GM21423 (cell line): ENCODE measurements around the gene RDH14.
A peak's percentile ranks its signal among the peaks of the same experiment; 100 is the strongest.

Experiments used
- ATAC-seq: cut with Tn5 transposase; IDR thresholded peaks from one replicate; pipeline ENCODE4 v1.9.1; 2021; ENCODE audit warnings: mild to moderate bottlenecking, moderate library complexity; ENCODE audit not compliant: unreplicated experiment

The RDH14 gene

GRCh38 chr2:18566145-18566769 lies 5.8 kb upstream of the RDH14 start:
- ATAC-seq, result no peak

DNA sequence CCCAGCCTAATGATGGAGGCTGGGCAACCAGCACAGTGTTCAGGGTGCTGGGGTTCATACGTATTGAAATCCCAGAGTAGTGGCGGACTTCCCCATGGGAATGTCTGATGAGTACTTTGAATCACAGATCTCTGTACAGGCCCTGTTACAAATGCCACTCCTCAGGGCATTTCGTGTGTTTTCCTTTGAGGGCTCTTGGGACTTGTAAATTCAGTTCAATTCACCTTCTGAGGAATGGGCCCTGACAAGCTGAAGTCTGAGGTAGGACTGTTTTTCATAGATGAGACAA lies 288 bp upstream of the RDH14 start:
- no peak for ATAC-seq

- peak; percentile 0 for ATAC-seq
Observed at GRCh38 chr2:18559531-18560030, 872 bp downstream of the RDH14 start.

GRCh38 chr2:18558458-18558857 lies 2.0 kb downstream of the RDH14 start:
- no peak for ATAC-seq

GRCh38 chr2:18557121-18557520 lies 3.3 kb downstream of the RDH14 start:
- no peak for ATAC-seq

DNA sequence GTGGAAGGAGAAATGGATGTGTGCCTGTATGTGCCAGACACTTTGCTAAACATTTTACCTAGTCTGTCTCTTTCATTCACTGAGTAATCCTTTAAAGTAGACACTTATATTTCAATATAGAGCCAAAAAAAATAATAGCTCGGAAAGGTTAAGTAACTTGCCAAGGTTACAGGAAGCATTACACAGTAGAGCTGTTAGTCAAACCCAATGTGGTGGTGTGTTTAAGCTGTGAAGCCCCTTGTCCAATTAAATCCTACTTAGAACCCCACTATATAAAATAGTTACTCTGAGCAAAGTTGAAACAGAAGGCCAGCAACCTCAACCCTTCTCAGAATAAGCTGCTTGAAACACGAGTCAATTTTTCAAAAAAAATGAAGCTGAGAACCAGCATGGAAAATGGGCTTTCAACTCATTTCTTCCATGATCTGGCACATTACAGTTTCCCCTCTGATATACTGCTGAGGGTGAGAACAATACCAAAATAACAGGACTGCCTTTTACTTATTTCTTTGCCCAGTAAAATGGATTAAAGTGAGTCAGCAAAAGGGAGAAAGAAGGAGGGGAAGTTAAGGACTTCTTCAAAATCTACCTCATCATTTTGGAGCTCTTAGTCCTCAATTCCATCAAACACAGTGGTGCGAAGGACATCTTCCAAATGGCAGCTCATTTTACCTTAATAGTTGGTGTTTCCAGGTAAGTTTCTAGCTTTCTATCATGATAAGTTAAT lies 7.9 kb downstream of the RDH14 start:
- ATAC-seq, result no peak

DNA sequence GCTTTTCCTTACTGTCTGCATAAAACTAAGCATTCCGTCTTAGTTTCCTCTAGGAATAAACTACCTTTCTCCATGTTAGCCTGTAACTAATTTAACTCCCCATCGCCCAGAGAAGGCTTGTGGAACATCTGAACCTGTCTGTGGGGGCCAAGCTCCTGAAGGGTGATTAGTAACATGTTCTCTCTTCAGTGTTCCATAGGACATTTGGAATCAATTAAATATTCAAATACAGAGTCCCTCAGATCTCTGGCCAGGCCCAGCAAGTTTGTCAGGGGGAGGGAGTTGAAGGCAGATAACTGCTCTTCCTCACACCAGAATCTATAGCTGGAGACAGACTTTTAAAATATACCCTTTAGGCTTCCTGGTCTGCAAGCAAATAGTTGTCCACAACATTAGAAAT lies 8.8 kb downstream of the RDH14 start:
- no peak for ATAC-seq

DNA sequence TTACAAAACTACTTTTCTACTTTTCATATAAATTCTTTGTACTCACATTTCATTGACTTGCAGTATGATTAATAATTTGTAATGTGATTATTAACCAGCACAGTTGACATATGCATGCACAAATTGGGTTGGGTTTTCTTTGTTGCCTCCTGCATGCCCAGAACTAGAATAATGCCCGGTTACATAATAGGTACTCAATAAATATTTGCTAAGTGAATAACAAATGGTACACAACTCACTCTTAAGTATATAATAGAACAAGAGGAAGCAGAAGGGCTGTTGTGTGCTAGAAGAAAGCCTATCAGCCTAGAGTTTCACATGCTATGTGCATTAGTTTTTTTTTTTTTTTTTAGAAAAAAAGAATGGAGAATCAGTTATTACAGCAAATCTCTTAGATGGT lies 9.3 kb downstream of the RDH14 start:
- ATAC-seq, result no peak

DNA sequence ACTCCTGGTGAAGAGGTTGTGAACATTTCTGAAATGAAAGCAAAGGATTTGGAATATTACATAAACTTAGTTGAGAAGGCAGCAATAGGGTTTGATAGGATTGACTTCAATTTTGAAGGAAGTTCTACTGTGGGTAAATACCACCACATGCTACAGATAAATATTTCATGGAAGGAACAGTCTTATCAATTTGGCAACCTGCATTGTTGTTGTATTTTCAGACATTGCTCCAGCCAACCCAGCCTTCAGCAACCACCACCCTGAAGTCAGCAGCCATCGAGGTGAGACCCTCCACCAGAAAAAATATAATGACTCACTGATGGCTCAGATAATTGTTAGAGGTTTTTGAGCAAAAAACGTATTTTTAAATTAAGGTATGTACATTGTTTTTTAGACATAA lies 10.0 kb downstream of the RDH14 start:
- no peak for ATAC-seq

DNA sequence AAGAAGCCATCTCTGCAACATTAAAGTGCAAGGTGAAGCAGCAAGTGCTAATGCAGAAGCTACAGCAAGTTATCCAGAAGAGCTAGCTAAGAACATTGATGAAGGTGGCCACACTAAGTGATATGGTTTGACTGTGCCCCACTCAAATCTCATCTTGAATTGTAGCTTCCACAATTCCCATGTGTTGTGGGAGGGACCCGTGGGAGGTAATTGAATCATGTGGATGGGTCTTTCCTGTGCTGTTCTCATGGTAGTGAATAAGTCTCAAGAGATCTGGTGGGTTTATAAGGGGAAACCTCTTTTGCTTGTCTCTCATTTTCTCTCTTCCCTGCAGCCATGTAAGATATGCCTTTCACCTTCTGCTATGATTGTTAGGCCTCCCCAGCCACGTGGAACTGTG lies 11.4 kb downstream of the RDH14 start:
- no peak for ATAC-seq

DNA sequence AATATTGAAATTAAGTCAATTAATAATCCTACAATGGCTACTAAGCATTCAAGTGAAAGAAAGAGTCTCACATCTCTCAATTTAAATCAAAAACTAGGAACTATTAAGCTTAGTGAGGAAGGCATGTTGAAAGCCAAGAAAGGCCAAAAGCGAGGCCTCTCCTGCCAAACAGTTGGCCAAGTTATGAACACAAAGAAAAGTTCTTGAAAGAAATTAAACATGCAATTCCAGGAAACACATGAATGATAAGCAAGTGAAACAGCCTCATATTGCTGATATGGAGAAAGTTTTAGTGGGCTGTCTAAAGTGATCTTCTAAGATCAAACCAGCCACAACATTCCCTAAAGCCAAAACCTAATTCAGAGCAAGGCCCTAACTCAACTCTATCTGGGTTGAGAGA lies 11.8 kb downstream of the RDH14 start:
- no peak for ATAC-seq

GRCh38 chr2:18546567-18546966 lies 13.9 kb downstream of the RDH14 start:
- ATAC-seq, result peak; percentile 57

GRCh38 chr2:18545384-18545783 lies 15.1 kb downstream of the RDH14 start:
- ATAC-seq, result no peak

GRCh38 chr2:18544171-18544570 lies 16.3 kb downstream of the RDH14 start:
- ATAC-seq, result no peak

- peak; percentile 50 for ATAC-seq
Observed at GRCh38 chr2:18540872-18541271, 19.6 kb downstream of the RDH14 start.

DNA sequence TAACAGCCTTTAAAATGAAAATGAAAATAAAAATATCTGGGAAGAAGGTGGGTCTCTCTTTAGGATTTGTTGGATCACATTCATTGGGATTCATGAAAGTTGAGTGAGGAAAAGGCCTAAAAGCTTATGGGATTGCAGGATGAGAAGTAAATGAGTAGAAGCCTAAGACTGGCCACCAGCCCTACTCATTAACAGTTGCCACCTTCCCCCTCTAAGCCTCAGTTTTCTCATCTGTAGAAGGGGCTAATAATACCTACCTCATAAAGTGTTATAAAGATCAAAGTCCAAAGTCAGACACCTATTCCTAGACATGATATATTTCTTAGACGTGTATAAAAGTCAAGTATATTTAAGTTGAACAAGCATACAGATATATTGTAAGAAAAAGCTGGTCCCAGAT lies 23.8 kb downstream of the RDH14 start:
- no peak for ATAC-seq

DNA sequence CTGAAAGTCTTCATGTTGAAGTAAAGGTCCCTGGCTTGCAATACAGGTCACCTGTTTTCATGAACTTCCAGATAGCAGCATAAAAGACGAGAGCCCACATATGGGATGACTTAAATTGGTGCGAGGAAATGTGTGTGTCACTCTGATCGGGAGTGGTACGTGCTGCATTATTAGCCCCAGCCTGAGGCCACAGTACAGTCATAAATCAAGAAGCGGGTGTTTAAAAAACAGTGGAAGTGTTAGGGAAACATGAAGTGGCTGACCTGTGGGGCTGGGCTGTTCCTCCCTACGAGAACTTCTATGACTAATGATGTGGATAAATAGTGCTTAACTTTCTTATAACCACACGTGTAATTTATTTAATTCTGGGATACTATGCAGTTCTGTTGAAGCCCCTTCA lies 24.4 kb downstream of the RDH14 start:
- no peak for ATAC-seq

- ATAC-seq, result no peak
Observed at GRCh38 chr2:18531194-18531593, 29.3 kb downstream of the RDH14 start.

DNA sequence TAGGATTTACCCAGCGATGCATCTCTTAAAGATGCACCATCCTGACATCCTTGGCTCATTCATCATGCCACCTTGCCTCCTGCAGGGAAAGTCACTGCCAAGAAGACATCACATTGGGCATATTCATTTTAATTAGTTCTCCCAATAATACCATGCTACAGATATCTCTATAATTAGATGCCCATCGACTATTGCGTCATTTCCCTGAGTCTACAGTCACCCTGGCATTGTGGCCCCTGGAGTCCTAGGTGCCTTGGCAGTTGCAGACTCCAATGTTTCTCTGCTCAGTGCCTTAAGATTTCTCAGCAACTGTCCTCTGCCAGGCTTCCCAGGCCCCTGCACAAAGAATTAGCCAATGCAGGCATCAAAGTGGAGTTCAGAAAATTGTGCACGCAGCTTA lies 32.6 kb downstream of the RDH14 start:
- no peak for ATAC-seq

DNA sequence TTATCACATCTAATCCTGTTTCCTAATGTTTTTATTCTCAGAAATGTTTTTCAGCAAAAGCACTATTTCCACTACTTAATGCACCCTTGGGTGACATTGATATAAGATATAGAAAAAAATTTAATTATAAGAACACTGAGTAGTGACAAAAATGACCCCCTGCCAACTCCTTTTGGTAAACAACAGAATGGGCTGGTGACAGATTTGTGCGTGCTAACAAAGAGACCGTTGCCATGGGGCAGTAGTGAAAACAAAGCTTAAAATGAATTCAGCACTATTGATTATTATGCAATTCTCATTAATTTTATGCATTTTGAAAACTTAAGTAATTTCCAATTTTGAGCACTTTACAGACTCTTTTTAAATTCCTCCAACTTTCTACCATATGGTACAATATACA lies 33.1 kb downstream of the RDH14 start:
- no peak for ATAC-seq

DNA sequence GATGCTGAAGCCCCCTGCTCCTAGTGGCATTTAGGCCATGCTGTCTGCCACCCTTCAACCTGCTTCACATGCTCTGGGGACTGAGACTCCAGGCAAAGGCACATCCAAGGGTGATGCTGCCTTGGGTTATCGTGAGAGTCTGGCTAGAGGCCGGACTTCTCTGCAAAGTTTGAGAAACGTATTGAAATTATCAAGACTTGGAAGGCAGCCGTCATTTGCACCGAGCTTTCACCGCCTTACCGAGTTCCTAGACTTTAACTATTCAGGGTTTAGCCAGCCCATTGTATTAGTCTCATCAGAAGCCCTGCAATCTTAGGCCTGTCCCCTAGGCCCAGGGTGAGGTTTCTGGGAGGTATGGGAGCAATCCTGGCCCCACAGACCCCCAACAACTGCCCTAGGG lies 34.0 kb downstream of the RDH14 start:
- no peak for ATAC-seq

DNA sequence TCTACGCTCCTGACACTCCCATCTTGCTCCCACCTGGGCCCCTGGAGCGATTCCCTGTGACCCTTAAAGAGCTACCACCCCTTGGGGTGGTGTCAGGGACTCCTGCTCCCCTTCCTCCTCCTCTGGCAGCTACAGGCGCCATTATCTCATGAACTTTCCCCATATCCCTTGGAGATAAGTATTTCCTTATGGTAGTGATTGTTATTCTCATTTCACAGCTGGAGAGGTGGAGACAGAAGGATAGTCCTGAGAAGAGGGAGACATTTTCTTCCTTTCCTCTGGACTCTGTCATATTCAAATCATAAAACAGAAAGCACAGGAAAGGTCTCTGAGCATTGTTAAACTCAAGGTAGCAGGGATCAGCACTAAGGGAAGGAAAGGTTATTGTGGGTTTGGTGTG lies 34.6 kb downstream of the RDH14 start:
- ATAC-seq, result no peak

DNA sequence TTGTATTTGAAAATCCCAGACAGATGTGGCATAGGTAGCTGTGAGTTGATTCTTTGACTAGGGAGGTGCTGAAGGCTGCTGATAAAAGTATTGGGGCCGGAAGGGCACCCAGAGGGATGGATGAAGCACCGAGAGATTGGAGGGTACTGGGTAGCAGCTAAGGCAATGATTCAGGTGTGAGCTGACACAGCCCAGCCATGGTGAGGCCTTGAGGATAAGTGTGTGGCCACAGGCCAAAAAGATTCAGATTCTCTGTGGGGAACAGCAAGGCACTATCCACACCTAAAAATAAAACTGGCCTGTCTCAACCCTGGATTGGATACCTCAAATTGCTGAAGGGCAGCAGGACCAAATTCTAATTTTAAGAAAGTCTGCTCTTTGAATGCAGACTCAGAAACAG lies 35.2 kb downstream of the RDH14 start:
- no peak for ATAC-seq
